OCI-M2 (cell line): Measurements from ENCODE around the gene CD36.

Source experiments
- DNase-seq: peaks from one replicate; lab custom pipeline; 2025; ENCODE audit not compliant: unreplicated experiment; lab: John Stamatoyannopoulos, UW

The CD36 gene

DNA sequence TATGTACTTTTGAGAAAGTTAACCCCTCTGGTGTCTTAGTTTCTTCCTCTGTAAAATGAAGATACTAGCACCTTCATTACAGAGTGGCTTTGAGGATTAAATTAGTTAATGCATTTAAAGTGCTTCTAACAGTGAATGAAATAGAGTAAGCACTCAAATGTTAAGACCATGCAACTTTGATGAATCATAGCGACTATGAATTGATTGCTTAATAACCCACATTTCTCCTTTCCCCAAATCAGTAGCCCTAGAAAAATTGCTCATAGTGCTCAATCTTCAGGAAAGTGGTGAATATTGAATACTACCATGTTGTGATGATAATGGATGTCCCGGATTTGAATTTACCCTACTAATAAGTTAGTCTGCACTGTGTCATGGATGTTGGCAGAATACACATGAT lies 48.1 kb downstream of the CD36 start:
- no peak for DNase-seq

DNA sequence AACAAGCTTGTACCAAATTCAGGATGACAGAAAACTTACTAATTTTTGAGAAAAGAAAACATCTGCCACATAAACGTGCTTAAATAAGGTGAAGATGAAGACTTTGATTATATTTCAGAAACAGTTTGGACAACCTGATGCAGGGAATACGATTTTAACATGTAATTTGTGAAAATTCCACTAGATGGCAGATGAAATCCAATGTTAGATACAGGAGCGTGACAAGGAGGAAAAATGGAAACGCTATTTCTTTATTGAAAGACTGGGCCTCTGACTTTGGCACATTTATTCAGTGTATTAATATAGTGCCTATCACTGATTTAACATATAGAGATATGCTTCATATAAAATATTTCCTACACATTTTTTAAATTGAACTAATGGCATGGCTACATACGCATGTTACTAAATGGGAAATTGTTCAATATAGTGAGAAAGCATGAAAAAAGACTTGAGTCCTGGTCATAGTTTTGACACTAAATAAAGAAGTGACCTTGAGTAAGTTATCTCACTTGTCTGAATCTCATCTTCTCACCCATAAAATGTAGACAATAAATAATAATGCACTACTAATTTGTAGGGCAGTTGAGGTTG lies 60.7 kb downstream of the CD36 start:
- peak; percentile 54 for DNase-seq

DNA sequence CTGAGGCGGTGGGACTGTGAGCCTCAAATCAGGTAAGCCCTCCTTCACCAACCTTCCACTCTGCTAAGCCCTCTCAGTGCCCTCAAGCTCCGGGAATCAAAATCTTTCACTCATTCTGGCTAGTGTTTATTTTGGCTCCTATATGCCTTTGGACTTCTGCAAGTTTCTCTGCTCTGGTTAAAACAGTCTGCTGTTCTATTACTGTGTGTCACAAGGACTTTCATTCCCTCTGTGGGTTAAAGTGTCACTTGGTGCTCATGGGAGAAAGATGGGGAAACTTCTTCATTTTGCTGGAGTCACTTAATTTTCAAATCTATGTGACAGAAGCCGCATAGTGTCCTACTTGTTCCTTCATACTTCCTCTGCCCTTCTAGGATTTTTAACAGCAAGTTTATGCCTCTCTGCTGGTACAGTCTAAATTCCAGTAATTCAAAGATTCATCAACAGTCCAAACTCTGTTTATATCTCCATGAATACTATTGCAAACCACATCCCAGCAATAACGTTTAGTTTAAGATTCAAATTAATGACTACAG lies 61.3 kb downstream of the CD36 start:
- DNase-seq, result no peak

DNA sequence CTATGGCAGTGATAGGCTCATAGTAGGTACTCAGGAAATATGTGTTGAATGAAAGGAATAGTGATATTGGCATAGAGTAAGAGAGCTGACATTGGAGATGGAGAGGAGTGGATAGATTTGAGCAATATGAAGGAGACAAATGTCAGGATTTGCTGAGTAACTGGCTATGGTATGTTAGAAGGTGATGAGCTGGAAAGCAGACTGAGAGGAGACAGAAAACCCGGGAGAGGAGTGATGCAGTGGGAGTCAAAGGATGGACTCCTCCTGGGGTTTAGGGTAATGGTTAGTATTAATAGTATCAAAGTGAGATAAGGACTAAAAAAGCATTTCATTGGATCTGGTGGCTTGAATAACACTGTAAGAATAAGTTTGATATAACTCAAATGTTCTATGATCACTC lies 64.8 kb downstream of the CD36 start:
- no peak for DNase-seq

DNA sequence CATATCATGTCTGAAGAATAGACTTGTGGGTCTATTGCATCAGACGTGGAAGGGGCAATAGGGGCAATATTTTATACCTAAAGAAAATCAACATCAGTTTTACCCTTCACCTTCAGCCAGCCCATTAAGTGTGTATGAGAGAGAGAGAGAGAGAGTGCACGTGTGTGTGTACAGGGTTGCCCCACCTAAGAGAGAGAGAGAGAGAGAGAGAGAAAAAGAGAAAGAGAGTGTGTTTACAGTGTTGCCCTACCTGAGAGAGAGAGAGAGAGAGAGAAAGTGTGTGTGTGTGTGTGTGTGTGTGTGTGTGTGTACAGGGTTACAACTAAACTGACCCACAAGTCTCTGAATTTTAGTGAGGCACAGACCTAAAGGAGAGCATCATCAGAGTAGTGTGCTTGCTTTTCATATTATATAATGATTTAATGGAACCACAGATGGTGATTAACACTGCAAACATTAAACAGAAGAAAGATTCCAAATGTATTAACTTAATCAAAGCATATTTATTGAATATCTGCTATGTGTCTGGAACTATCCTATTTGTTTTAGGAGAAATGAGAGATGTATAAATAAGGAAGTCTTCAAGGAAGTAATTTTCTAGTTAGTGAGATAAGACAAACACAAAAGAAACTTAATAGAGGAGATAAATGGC lies 66.8 kb downstream of the CD36 start:
- DNase-seq, result no peak

DNA sequence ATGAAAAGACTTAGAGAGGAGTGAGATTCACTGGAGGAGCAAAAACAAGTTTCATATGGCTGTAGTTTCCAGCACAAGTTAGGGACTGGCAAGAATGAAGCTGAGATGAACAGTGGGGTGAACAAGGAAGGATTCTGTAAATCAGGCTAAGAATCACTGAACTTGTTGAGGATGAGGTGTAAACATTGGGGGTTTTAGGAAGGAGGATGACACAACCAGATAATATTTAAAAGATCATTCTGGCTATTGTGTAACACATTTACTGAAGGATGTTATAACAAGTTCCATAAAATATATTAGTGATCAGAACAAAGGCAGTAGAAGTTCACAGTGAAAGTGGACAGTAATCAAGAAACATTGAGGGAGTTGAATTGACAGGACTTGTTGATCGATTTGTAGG lies 68.9 kb downstream of the CD36 start:
- no peak for DNase-seq

DNA sequence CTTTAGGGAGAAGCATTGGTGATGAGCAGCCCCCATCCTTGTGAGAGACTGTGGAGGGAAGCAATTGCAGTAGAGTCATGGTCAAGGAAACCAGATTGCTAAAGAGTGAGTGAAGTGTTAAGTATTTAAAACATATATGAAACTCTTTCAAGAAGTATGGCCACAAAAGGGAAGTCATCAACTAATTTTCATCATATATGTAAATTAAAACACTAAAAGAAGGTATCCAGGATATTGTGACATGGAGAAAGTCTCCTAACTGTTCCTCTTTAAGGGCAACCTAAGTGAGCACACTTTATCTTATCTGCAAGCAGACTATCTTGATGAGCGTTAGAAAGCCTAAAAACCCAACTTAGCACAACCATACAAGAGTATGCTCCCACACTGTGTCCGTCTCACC lies 69.7 kb downstream of the CD36 start:
- no peak for DNase-seq

DNA sequence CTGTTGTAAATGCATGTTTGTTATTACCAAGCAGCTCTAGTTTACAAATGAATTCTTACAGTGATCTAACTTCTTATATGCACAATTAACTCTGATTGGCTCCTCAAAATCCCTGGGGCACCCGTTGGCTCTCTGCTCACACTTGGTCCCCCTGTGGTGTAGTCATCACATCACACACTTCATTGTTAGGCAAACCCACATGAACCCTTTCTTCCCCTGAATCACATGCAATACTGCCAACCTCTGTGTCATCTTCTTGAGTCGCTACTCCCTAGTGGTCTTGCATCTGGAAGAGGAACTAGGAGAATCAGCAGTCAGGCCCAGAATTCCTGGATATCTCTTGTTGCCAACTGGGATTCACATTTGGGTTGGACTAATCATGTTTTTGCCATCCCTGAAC lies 73.1 kb downstream of the CD36 start:
- no peak for DNase-seq

DNA sequence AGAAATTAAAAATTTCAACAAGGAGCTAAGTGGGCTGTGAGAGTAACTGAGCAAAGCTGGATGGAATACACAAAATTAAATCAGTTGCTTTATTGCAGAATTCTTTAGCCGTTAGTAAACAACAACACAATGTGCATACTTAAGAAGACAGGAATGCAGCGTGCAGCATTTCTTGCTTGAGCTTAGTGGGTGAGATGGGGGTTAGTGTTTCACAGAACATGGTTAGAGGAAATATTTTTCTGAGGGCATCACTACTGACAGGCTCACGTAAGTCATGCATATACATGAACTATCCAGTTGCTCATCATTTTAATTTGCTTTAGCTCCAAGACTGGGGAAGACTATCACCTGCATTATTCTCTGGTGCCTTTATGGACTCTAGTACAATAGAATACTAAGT lies 80.8 kb downstream of the CD36 start:
- DNase-seq, result no peak

DNA sequence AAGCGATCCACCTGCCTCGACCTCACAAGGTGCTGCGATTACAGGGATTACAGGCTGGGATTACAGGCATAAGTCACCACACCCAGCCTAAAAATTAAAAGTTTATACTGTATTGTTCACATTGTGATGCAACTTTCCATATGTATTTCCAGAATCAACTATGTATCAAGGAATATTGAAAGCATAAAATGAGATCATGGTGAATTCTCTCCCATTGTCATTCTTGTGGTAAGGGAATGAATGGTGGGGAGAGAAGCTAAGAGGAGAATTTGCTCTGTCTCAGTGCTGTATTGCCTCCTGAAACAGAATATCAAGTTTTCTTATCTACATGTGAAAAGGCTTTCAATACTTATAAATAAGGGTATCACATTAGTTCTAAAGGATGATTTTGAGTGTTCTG lies 81.7 kb downstream of the CD36 start:
- no peak for DNase-seq

DNA sequence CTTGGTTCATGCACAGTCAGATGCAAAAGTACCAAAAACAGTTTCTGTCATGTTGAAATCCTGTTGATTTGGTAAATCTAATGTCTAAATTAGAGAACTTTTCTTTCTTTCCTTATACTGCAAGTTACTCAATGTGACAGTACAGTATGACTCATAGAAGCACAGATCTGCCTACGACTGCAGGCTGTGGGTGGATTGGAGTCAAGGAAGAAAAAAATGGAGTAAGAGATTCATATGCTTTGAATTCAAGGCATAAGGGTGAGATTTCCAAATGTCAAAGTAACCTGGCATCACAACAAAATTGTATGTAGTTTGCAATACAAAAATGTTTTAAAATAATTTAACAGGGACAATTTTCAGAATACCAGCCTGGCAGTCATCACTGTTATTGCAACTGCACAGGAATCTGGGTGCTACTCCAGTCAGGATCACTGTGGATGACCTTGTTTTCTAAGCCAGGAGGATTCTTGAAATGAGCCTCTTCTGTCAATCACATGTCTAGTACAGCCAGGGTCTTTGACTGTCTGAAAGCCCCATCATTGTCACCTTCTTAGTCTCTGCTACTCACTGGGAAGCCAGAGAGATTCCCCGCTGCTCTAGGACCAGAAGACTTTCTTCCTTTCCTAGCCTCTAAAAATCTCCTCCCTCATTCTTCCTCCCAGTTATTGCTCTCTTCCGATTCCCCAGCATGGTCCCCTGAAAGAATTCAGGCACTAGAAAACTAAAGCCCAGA lies 83.6 kb downstream of the CD36 start:
- no peak for DNase-seq

DNA sequence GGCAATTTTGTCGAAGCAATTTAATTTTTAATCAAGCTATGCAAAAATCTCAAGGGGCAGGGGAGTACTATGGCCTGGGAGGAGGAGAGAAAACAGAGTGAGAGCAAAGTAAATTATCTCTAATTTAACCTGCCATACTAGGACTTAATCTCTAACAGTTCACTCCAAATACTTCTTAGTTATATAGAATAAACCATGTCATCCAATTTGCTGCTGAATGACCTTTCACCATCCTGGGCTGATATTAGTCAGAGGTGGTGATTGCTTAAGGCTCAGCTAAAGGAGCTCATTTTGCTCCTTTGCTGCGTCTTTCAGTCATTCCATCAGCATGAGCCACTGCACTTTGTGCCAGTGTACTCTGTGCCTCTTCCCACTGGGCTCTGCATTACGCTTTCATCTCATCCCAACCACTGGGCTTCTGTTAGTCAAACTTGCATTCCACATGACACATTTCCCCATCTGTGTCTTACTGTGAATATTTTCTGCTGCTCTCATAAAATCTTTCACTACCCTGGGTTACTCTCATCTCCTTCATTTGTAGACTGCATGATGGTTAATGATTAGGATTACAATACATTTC lies 84.3 kb downstream of the CD36 start:
- DNase-seq, result no peak

DNA sequence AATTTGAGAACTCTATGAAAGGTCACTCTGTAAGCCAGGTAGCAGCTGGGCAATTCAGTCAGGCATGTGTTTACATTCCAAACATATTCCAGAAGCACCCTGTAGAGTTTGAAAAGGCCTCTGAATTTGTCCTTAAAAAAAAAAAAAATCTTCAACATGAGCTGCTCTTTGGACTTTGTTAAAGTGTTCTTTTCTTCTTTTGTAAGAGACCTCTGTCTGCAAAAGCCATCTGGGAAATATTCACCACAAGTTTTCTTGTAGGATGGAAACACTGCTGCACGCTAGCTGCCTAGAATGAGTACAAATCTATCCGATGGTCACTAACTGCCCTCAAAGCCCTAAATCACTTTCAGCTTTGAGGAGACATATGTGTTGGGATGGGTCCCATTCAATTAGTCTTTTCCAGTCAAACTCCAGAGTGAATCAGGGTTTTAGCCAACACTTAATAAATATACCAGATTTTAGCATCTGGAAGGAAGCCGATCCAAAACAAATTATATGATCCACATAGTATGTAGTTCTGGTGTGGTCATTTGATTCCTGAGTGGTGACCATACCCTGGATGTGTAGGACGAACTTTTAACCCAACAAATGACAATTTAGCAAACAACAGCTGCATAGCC lies 85.9 kb downstream of the CD36 start:
- DNase-seq, result no peak

DNA sequence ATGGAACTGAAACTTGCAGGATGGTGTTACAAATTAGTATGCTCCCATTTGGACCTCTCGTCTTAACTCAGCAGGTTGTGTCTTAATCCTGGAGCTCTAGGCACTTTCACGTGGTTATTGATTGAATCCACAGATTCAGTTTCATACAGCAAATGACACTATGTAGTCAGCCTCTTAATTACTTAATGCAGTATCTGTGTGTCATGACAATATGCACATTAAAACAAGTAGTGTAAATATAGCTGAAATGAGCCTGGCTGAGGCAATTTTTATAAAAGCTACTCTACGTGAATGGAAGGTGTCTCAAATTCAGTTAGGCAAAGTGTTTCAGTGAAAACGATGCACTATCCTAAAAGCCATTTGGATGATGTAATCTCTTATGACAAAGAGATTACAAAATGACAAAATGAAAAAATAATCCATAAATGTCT lies 86.8 kb downstream of the CD36 start:
- DNase-seq, result no peak
